ENCODE data around the gene ARHGEF40.
A peak's percentile ranks its signal among the peaks of the same experiment; 100 is the strongest.

ARHGEF40 gene

GRCh38 chr14:21059842-21060613, 10.1 kb upstream of the ARHGEF40 start:
- Histone ChIP-seq H3K27ac (no peak overlapping the region), H3K9me3 (no peaks in the 10 kb centered on the region), H3K4me1 (peaks cover 17% of the 10 kb centered on the region), H4K20me1 (no peaks in the 10 kb centered on the region), H3K4me3 (no peak overlapping the region), H3K36me3 (no peaks in the 10 kb centered on the region), H3K4me2 (no peak overlapping the region), H3K9ac (no peak overlapping the region), H3K27me3 (no peaks in the 10 kb centered on the region)
- TF ChIP-seq Cebpa-rat (IDR thresholded peaks at IDR 0.05), result no peak

GRCh38 chr14:21060614-21061346, 9.3 kb upstream of the ARHGEF40 start:
- no peak for TF ChIP-seq Cebpa-rat (IDR thresholded peaks at IDR 0.05)

GRCh38 chr14:21061347-21061668, 8.8 kb upstream of the ARHGEF40 start:
- TF ChIP-seq Cebpa-rat (IDR thresholded peaks at IDR 0.05), result no peak
- no peak overlapping the region for H3K4me2 ChIP-seq

More at GRCh38 chr14:21060614-21061346, 9.3 kb upstream of the ARHGEF40 start:
- H3K4me2 ChIP-seq, result no peak overlapping the region
- no peaks in the 10 kb centered on the region for H3K27me3 ChIP-seq
- H3K4me1 ChIP-seq, result peaks cover 17% of the 10 kb centered on the region
- H3K9ac ChIP-seq, result no peak overlapping the region
- H3K9me3 ChIP-seq, result no peaks in the 10 kb centered on the region
- no peaks in the 10 kb centered on the region for H4K20me1 ChIP-seq
- H3K4me3 ChIP-seq, result no peak overlapping the region
- no peaks in the 10 kb centered on the region for H3K36me3 ChIP-seq
- H3K27ac ChIP-seq, result no peak overlapping the region

GRCh38 chr14:21063479-21063878, 6.6 kb upstream of the ARHGEF40 start:
- no peaks in the 10 kb centered on the region for H4K20me1 ChIP-seq
- H3K9ac ChIP-seq, result no peak overlapping the region
- no peak overlapping the region for H3K4me3 ChIP-seq
- no peaks in the 10 kb centered on the region for H3K36me3 ChIP-seq
- no peak overlapping the region for H3K27ac ChIP-seq
- H3K9me3 ChIP-seq, result no peaks in the 10 kb centered on the region
- peaks cover 20% of the 10 kb centered on the region for H3K4me1 ChIP-seq
- H3K27me3 ChIP-seq, result peaks cover under 1% of the 10 kb centered on the region; the same call in 1 of the 2 replicates
- TF ChIP-seq Cebpa-rat (IDR thresholded peaks at IDR 0.05), result no peak
- H3K4me2 ChIP-seq, result peak overlapping the region; percentile 63

More at GRCh38 chr14:21061347-21061668, 8.8 kb upstream of the ARHGEF40 start:
- Histone ChIP-seq H3K27me3 (no peaks in the 10 kb centered on the region), H3K27ac (no peak overlapping the region), H4K20me1 (no peaks in the 10 kb centered on the region), H3K4me1 (peaks cover 17% of the 10 kb centered on the region), H3K9me3 (no peaks in the 10 kb centered on the region), H3K4me3 (no peak overlapping the region), H3K9ac (no peak overlapping the region), H3K36me3 (no peaks in the 10 kb centered on the region)

GRCh38 chr14:21066882-21067502, 3.1 kb upstream of the ARHGEF40 start:
- peaks cover 38% of the 10 kb centered on the region for H3K4me1 ChIP-seq
- no peak overlapping the region for H3K27ac ChIP-seq
- no peaks in the 10 kb centered on the region for H4K20me1 ChIP-seq
- no peak overlapping the region for H3K9ac ChIP-seq
- H3K4me3 ChIP-seq, result no peak overlapping the region
- no peaks in the 10 kb centered on the region for H3K9me3 ChIP-seq
- no peak for TF ChIP-seq Cebpa-rat (IDR thresholded peaks at IDR 0.05)
- H3K4me2 ChIP-seq, result no peak overlapping the region
- H3K36me3 ChIP-seq, result no peaks in the 10 kb centered on the region
- peaks cover 16% of the 10 kb centered on the region for H3K27me3 ChIP-seq

DNA sequence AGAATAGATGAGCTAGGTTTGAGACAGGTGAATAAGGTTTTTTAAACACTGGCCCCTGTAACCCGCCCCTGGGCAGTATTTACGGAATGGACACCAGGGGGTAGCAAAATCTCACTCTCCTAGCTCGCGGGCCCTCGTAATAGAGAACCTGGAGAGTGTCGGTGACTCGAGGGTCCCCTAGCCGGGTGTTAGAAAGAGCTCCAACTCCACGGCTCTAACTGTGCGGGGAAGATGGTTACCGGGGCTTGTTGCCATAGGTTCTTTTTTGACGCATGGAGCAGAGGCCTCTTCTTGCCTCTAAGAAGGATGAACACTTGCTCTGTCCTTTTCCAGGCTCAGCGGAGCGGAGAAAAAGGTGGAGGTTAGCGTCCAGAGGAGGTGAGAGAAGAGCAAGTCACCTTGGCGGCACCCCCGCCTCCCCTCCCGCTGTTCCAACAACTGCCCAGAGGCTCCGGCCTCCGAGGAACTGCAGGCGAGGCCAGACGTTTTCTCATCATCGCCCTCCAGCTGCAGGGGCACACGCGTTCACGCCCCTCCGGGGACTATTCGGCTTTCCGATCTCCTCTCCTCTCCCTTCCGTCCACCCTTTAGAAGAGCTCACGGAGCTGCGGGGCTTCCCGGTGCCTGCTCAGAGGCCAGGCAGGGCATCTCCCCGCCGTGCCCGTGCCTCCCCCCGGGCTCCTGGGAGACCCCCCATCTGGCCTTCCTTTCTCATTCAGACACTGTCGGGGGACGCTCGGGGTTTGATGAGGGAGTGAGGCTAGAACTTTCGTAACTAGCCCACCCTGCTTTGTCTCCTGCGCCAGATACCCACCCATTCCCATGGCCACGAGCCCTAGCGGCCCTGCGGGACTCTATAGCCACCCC, 1.4 kb upstream of the ARHGEF40 start:
- H3K4me2 ChIP-seq, result peak overlapping the region; percentile 88
- no peaks in the 10 kb centered on the region for H3K9me3 ChIP-seq
- no peak overlapping the region for H3K27ac ChIP-seq
- H3K4me1 ChIP-seq, result peaks cover 39% of the 10 kb centered on the region
- no peaks in the 10 kb centered on the region for H3K36me3 ChIP-seq
- H3K9ac ChIP-seq, result peak overlapping the region; percentile 80
- no peak for TF ChIP-seq Cebpa-rat (IDR thresholded peaks at IDR 0.05)
- peak overlapping the region; percentile 80 for H3K4me3 ChIP-seq
- H3K27me3 ChIP-seq, result peaks cover 16% of the 10 kb centered on the region
- no peaks in the 10 kb centered on the region for H4K20me1 ChIP-seq

DNA sequence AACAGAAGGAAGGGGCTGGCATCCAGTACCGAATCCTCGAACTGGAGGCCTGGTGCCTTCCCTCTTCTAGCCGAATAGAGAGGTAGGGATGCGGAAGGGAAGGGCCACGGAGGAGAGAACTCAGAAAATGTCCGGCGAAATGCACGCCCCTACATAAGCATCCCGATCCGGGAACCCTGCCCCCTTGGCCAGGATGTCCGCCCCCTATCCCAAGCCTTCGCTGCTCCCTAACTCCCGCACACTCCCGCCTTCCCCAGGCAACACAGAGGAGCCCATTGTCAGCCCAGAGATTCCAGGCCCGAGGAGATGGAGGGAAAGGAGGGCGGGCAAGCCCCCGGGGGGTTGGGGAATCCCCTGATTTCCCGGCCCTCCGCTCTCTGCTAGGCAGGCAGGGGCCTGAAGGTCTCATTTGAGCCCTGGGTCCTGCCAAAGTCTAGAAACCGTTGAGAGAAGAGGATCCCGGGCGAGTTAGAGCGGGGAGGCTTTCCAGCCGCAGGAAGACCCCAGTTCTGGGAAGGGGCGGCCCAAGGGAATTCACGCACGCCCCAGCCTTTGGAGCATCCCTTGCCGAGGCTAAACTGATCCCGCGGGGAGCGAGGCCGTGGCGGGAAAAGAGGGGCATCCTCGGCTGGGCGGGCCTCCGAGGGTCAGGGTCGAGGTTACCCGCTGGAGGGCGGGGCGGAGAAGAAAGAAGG, 569 bp upstream of the ARHGEF40 start:
- H3K36me3 ChIP-seq, result peaks cover 6% of the 10 kb centered on the region
- H3K4me3 ChIP-seq, result peak overlapping the region; percentile 80
- peak overlapping the region; percentile 80 for H3K9ac ChIP-seq
- no peaks in the 10 kb centered on the region for H3K9me3 ChIP-seq
- H3K4me2 ChIP-seq, result peak overlapping the region; percentile 88
- H4K20me1 ChIP-seq, result no peaks in the 10 kb centered on the region
- no peak for TF ChIP-seq Cebpa-rat (IDR thresholded peaks at IDR 0.05)
- H3K27ac ChIP-seq, result peak overlapping the region; percentile 46; the same call in 1 of the 2 replicates
- peaks cover 47% of the 10 kb centered on the region for H3K4me1 ChIP-seq
- H3K27me3 ChIP-seq, result peaks cover 16% of the 10 kb centered on the region

DNA sequence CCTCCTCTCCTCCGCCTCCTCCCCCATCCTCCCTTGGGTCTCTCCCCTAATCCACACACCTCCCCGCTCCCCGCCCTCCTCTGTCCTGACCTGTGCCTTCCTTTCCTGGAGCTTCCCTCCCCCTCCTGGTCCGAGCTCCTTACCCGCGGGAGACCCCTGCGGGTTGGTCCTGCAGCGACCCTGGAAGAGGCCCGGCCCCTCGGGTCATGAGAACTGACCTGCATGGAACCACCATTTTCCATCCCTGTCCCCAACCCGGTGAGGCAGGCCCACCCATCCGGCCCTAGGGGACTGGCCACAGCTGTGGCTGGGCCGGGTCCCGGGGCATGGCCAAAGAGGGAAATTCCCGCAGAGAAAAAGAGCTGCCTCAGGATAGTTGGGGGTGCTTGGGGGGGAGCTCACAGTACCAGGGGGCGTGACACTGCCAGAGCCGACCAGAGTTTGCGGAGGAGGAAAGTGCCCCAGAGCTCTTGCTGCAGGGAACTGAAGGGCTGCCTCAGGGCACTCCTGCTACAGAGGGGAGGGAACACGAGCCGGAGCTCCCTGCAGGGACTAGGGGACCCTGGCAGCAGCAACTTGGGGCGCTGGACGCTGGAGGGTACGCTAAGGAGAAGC, 613 bp downstream of the ARHGEF40 start:
- peaks cover 51% of the 10 kb centered on the region for H3K4me1 ChIP-seq
- H4K20me1 ChIP-seq, result no peaks in the 10 kb centered on the region
- H3K4me3 ChIP-seq, result peak overlapping the region; percentile 80
- peak overlapping the region; percentile 88 for H3K4me2 ChIP-seq
- H3K27me3 ChIP-seq, result peaks cover 16% of the 10 kb centered on the region
- H3K36me3 ChIP-seq, result peaks cover 13% of the 10 kb centered on the region
- no peaks in the 10 kb centered on the region for H3K9me3 ChIP-seq
- no peak for TF ChIP-seq Cebpa-rat (IDR thresholded peaks at IDR 0.05)
- peak overlapping the region; percentile 87 for H3K27ac ChIP-seq
- H3K9ac ChIP-seq, result peak overlapping the region; percentile 80

Data from BLaER1 (cell line).